Measurements from ENCODE around the gene C5AR1. TPM values are rescaled to one million over a fixed set of nuclear protein-coding genes. Genes with fewer than 3 reads are reported as not detected.
A peak's percentile ranks its signal among the peaks of the same experiment; 100 is the strongest.

C5AR1 gene
- total RNA-seq, 1 donor from 2014 or later: 9.3 TPM

DNA sequence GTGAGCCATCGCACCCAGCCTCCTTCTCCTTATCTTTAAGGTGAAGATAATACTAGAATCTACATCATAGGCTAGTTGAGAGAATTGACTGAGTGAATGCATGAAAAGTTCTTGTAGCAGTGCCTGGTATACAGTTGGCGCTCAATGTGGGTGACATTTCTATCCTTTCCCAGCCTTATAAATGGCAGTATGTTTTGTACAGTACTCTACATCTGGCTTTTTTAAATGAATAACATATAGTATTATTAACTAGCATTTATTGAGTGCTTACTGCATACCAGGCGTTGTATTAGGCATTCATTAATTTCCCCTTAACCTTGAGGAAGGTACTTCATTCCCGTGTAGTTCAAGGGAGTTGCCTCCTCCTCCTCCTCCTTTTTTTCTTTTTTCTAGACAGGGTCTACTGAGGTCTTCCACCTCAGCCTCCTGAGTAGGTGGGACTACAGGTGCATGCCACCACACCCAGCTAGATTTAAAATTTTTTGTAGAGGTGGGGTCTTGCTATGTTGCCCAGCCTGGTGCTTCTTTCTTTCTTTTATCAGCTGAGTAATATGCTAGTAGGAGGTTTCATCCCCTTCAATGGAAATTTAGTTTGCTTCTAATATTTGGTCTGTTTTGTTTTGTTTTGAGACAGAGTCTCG, 2.8 kb downstream of the C5AR1 start:
- no peaks in the 10 kb centered on the region for H3K9me3 ChIP-seq
- no peak for DNase-seq (ENCODE audit: low spot score in 2 of 2)
- TF ChIP-seq CTCF (IDR thresholded peaks at IDR 0.05): no peak
- no peaks in the 10 kb centered on the region for H3K27me3 ChIP-seq
- peaks cover 3 to 13% of the 10 kb centered on the region in 2 donors for H3K4me1 ChIP-seq
- peak overlapping the region in 1 of 2 donors; percentile 38 for H3K4me3 ChIP-seq
- H3K27ac ChIP-seq: no peak overlapping the region
- no peaks in the 10 kb centered on the region for H3K36me3 ChIP-seq
- intact Hi-C loops (cut with DNase I): no loop called here

DNA sequence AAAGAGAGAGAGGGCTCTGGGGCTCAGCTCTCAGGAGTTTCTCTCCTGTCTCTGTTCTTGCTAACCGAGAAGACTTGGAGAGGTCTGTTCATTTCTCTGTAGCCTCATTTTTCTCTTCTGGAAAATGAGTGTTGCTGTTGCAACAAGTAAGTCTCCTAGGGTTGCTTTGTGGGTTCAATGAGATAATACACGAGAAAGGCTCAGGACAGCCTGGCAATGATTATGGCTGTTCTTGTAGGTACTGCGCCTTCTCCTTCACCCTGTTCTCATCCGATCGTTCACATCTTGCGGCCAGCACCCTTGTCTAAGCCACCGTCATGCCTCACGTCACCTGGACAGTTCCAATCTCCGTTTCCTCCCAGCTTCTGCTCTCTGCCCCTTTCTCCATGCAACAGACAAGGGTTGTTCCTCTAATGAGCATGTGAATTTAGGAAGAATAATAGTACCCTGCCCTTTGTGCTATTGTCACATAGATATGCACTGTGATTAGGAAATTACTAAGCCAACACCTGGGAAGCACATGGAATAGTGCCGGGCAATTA, 4.2 kb downstream of the C5AR1 start:
- H3K9me3 ChIP-seq: no peaks in the 10 kb centered on the region
- no peak for DNase-seq (ENCODE audit: low spot score in 2 of 2)
- peaks cover 3 to 9% of the 10 kb centered on the region in 2 donors for H3K4me1 ChIP-seq
- H3K27me3 ChIP-seq: no peaks in the 10 kb centered on the region
- TF ChIP-seq CTCF (IDR thresholded peaks at IDR 0.05): no peak
- no peak overlapping the region for H3K27ac ChIP-seq
- H3K36me3 ChIP-seq: no peaks in the 10 kb centered on the region
- intact Hi-C loops (cut with DNase I): no loop called here
- H3K4me3 ChIP-seq: no peak overlapping the region

GRCh38 chr19:47315125-47315821, 5.6 kb downstream of the C5AR1 start:
- Histone ChIP-seq H3K4me1 (no peaks in the 10 kb centered on the region), H3K9me3 (no peaks in the 10 kb centered on the region), H3K4me3 (no peak overlapping the region), H3K27ac (peak overlapping the region in 1 of 2 donors; percentile 40), H3K36me3 (peaks cover 0 to 3% of the 10 kb centered on the region in 2 donors), H3K27me3 (no peaks in the 10 kb centered on the region)
- TF ChIP-seq CTCF (IDR thresholded peaks at IDR 0.05): no peak
- intact Hi-C loops (cut with DNase I): no loop called here
- DNase-seq (ENCODE audit: low spot score in 2 of 2): peak; percentile 70 to 90

GRCh38 chr19:47316513-47316912, 6.9 kb downstream of the C5AR1 start:
- no peak for DNase-seq (ENCODE audit: low spot score in 2 of 2)
- Histone ChIP-seq H3K27me3 (no peaks in the 10 kb centered on the region), H3K4me3 (no peak overlapping the region), H3K4me1 (no peaks in the 10 kb centered on the region), H3K27ac (no peak overlapping the region), H3K36me3 (peaks cover 0 to 6% of the 10 kb centered on the region in 2 donors), H3K9me3 (no peaks in the 10 kb centered on the region)
- no peak for TF ChIP-seq CTCF (IDR thresholded peaks at IDR 0.05)
- intact Hi-C loops (cut with DNase I): no loop called here

GRCh38 chr19:47319923-47320871, 10.5 kb downstream of the C5AR1 start:
- Histone ChIP-seq H3K27ac (no peak overlapping the region), H3K4me1 (no peaks in the 10 kb centered on the region), H3K36me3 (peaks cover 0 to 6% of the 10 kb centered on the region in 2 donors), H3K9me3 (no peaks in the 10 kb centered on the region), H3K4me3 (no peak overlapping the region), H3K27me3 (no peaks in the 10 kb centered on the region)
- intact Hi-C loops (cut with DNase I): no loop called here
- no peak for DNase-seq (ENCODE audit: low spot score in 2 of 2)
- no peak for TF ChIP-seq CTCF (IDR thresholded peaks at IDR 0.05)

All from ascending aorta (tissue), 2 donors.